AG04450 (cell line): ENCODE data around the gene EHHADH. TPM values are rescaled to one million over a fixed set of nuclear protein-coding genes. Genes with fewer than 3 reads are reported as not detected.

ENCODE experiments used
- CTCF ChIA-PET: fragments of 300-600, 350-600 bp; formaldehyde crosslinking; extraction: SDS; loops from one replicate; lab custom pipeline; 2022; ENCODE audit warnings: antibody characterized with exemption, inconsistent platforms; lab: Charles Lee
- POLR2A ChIA-PET: fragments of 350-600 bp; formaldehyde crosslinking; extraction: SDS; loops from one replicate; lab custom pipeline; 2021; ENCODE audit warnings: antibody characterized with exemption, inconsistent platforms; lab: Yijun Ruan, JAX
- DNase-seq: peaks from one replicate; pipeline ENCODE4 v3.0.0-alpha.2; 2011; ENCODE audit warnings: low read depth, low spot score
- H3K27ac ChIP-seq: one replicate; pipeline ENCODE4 v1.5.1; 2012; ENCODE audit warnings: low read depth, low read length, control low read depth
- H3K27me3 ChIP-seq: one replicate; pipeline ENCODE4 v1.6.0; 2012; ENCODE audit warnings: low read length; ENCODE audit not compliant: control insufficient read depth, insufficient read depth
- H3K4me3 ChIP-seq: 2 replicates; pipeline ENCODE4 v1.5.1; 2011; ENCODE audit warnings: mild to moderate bottlenecking, low read depth, low read length, control low read depth
- H3K9me3 ChIP-seq: 2 replicates; pipeline ENCODE4 v1.5.1; 2012; ENCODE audit warnings: low read length; ENCODE audit not compliant: control insufficient read depth, insufficient read depth
- polyA plus RNA-seq: library from polyadenylated mRNA; depleted of rRNA; stranded (reverse); fragments of >200 nt; gene quantifications from 2 replicates; pipeline ENCODE4 v1.2.3, GENCODE V29; 2011
- TF ChIP-seq, protein P1 (sequence below): IDR thresholded peaks from 2 replicates; pipeline ENCODE4 v1.5.1; 2011; ENCODE audit warnings: low read depth, low read length, control low read depth, inconsistent platforms

EHHADH gene
- polyA plus RNA-seq, 1 experiment = 4.2 TPM

DNA sequence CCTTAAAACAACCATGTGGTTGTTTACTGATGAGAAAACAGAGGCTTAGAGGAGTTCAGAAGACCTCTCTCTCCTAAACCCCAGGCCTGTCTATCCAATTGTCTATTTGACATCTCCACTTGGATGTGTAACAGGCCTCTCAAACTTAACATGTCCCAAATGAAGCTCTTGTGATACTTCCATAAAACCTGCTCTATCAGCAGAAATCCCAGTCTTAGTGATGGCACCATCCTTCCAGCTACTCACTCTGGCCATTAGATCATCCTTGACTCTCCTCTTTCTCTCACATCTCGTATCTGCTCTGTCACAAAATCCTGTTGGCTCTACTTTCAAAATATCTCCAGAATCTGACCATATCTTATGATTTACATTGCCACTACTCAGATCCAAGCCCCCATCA, 28.8 kb downstream of the EHHADH start:
- ChIA-PET POLR2A (no interaction called here), CTCF (interaction anchor here (1.7 to 2.3 kb wide), 2 partner anchors 10 to 350 kb away, joined by 10 read pairs; no protein-coding TSS in a partner anchor)
- DNase-seq = no peak

DNA sequence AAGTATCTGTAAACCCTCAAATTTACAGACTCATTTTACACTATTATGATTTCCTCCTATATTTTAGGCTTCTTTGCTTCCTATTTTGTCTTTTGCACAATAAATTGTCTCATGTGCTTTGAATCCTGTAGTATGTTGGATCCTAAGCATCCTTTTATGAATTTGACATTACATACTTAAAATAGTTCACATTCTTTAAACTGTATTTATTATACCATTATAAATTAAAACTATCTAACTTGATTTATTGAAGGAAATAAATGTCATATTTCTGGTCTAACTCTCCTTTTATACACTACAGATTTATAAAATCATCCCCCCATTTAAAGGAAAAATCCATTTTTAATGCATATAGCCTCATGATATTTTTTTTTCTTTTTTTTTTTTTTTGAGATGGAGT, 32.6 kb downstream of the EHHADH start:
- POLR2A ChIA-PET = no interaction called here
- CTCF ChIA-PET = no interaction called here
- H3K4me3 ChIP-seq = no peak overlapping the region
- no peaks in the 10 kb centered on the region for H3K9me3 ChIP-seq
- TF ChIP-seq, protein P1, sequence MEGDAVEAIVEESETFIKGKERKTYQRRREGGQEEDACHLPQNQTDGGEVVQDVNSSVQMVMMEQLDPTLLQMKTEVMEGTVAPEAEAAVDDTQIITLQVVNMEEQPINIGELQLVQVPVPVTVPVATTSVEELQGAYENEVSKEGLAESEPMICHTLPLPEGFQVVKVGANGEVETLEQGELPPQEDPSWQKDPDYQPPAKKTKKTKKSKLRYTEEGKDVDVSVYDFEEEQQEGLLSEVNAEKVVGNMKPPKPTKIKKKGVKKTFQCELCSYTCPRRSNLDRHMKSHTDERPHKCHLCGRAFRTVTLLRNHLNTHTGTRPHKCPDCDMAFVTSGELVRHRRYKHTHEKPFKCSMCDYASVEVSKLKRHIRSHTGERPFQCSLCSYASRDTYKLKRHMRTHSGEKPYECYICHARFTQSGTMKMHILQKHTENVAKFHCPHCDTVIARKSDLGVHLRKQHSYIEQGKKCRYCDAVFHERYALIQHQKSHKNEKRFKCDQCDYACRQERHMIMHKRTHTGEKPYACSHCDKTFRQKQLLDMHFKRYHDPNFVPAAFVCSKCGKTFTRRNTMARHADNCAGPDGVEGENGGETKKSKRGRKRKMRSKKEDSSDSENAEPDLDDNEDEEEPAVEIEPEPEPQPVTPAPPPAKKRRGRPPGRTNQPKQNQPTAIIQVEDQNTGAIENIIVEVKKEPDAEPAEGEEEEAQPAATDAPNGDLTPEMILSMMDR = no peak
- H3K27ac ChIP-seq = no peak overlapping the region
- DNase-seq = no peak
- no peaks in the 10 kb centered on the region for H3K27me3 ChIP-seq

More for the DNA sequence above, 28.8 kb downstream of the EHHADH start:
- Histone ChIP-seq H3K27me3 (no peaks in the 10 kb centered on the region), H3K4me3 (no peak overlapping the region), H3K27ac (peak overlapping the region; percentile 53), H3K9me3 (no peaks in the 10 kb centered on the region)
- TF ChIP-seq, protein P1 = no peak

DNA sequence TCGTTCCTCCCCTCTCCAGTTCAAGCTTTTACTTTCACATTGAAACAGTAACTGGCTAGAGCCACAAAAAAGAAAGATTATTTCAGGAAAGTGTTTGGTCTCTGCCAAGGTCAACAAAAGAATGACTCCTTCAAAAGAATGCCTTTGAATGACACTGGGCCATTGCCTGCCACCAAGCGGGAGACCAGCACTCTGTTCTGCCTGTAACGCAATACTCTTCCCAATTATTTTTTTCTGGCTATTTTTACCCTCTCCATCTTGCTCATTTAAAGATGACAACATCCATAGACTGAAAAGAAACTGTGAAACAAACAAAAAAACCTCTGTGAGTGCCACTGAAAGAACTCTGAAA, 37.3 kb downstream of the EHHADH start:
- no peaks in the 10 kb centered on the region for H3K9me3 ChIP-seq
- DNase-seq = no peak
- ChIA-PET CTCF (interaction anchor here (1.9 to 2.5 kb wide), 2 partner anchors 9 to 342 kb away, joined by 6 to 10 read pairs; no protein-coding TSS in a partner anchor), POLR2A (no interaction called here)
- no peak overlapping the region for H3K27ac ChIP-seq
- H3K27me3 ChIP-seq = no peaks in the 10 kb centered on the region
- H3K4me3 ChIP-seq = no peak overlapping the region
- TF ChIP-seq, protein P1 = no peak

DNA sequence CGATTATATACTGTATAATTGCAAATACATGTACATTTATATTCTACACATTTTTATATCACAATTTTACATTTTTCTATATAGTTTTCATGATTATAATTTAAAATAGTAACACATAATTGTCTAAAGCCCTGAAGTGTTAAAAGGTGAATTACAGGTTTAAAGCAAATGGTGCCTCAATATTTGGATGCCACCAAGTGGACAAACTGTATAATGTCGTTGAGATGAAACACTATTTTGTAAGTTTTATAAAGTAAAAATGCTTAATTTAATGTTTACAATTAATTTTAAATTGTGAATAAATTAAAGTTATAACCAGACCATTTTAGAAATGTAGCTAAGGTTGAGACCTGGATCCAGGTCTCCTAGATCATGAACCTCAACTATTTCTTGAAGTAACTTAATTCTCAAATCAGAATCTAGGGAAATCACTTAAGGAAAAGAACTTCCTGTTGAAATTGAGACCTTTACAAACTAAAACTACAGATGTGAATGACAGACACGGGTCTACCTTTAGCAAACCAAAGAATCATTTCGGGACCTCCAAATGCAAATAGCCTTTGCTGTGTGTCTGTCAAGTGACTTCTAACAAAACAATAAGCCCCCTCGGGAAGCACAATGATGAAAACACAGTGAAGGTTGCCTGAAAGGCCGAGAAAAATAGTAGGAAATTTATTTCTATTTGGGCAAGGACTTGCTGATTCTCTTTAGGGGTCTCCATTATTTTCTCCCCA, 37.8 kb downstream of the EHHADH start:
- no peak for DNase-seq
- CTCF ChIA-PET = interaction anchor here (1.2 to 2.5 kb wide), 3 partner anchors 9 to 341 kb away, joined by 3 to 10 read pairs (median 6); no protein-coding TSS in a partner anchor
- H3K27ac ChIP-seq = no peak overlapping the region

DNA sequence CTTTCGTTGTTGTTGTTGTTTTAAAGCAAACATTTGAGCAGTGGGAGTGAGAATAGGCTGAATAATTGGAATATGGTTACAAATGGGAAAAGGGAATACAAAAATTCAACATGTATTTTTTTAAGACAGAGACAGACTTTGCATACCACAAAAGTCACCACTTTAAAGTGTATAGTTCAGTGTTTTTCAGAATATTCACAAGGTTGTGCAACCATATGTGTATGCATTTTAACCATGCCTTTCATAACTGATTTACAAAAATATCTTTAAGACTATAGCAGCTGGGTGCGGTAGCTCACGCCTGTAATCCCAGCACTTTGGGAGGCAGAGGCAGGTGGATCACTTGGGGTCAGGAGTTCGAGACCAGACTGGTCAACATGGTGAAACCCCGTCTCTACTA, 41.3 kb downstream of the EHHADH start:
- CTCF ChIA-PET = no interaction called here
- Histone ChIP-seq H3K27me3 (no peaks in the 10 kb centered on the region), H3K9me3 (no peaks in the 10 kb centered on the region), H3K4me3 (no peak overlapping the region), H3K27ac (no peak overlapping the region)
- no peak for DNase-seq
- TF ChIP-seq, protein P1 = no peak
- POLR2A ChIA-PET = no interaction called here

More for the DNA sequence above, 37.8 kb downstream of the EHHADH start:
- POLR2A ChIA-PET = no interaction called here
- Histone ChIP-seq H3K4me3 (no peak overlapping the region), H3K27me3 (no peaks in the 10 kb centered on the region), H3K9me3 (no peaks in the 10 kb centered on the region)
- TF ChIP-seq, protein P1 = peak; percentile 55
